Urothelium cell line (cell line): ENCODE data around the gene MPC1.
"Not testable (repeated sequence)": the region's sequence is repeated elsewhere in the genome, so short reads cannot be mapped to it uniquely, and the experiment has no call there.

ENCODE experiments used
- DNase-seq: peaks from one replicate; pipeline ENCODE4 v3.0.0; 2011; ENCODE audit warnings: low spot score, mixed read lengths
- FAIRE-seq: peaks from 2 replicates; lab custom pipeline; 2011; peaks lifted over from hg19 to GRCh38; lab: Jason Lieb, UNC

The MPC1 gene

GRCh38 chr6:166348305-166348949, 34.3 kb downstream of the MPC1 start:
- no peak for DNase-seq
- FAIRE-seq, result peak; percentile 37

- FAIRE-seq (no peak), DNase-seq (no peak)
Measured at GRCh38 chr6:166346965-166347364, 35.8 kb downstream of the MPC1 start.

GRCh38 chr6:166346449-166346848, 36.3 kb downstream of the MPC1 start:
- no peak for DNase-seq
- no peak for FAIRE-seq

GRCh38 chr6:166345672-166346071, 37.1 kb downstream of the MPC1 start:
- not testable (repeated sequence) for DNase-seq, FAIRE-seq

GRCh38 chr6:166344921-166345320, 37.8 kb downstream of the MPC1 start:
- FAIRE-seq, DNase-seq: not testable (repeated sequence)

GRCh38 chr6:166344240-166344639, 38.5 kb downstream of the MPC1 start:
- no peak for DNase-seq
- FAIRE-seq, result no peak

GRCh38 chr6:166343150-166343487, 39.6 kb downstream of the MPC1 start:
- FAIRE-seq, result no peak
- no peak for DNase-seq

- DNase-seq (peak; percentile 92), FAIRE-seq (peak; percentile 74)
Measured at GRCh38 chr6:166342349-166343149, 40.2 kb downstream of the MPC1 start, which contains the start of gene SFT2D1. TSS of gene SFT2D1 (minus strand) at chr6:166342545. CDS start at chr6:166342481, 64 bp downstream.

- FAIRE-seq (no peak), DNase-seq (no peak)
Measured at GRCh38 chr6:166341977-166342348, 40.8 kb downstream of the MPC1 start.

- FAIRE-seq (no peak), DNase-seq (no peak)
Measured at GRCh38 chr6:166341464-166341863, 41.3 kb downstream of the MPC1 start.

- FAIRE-seq (no peak), DNase-seq (no peak)
Measured at GRCh38 chr6:166338854-166339253, 43.9 kb downstream of the MPC1 start.

GRCh38 chr6:166336847-166337246, 45.9 kb downstream of the MPC1 start:
- no peak for DNase-seq
- no peak for FAIRE-seq

- DNase-seq (no peak), FAIRE-seq (no peak)
Measured at GRCh38 chr6:166335378-166336302, 47.1 kb downstream of the MPC1 start.

- DNase-seq (no peak), FAIRE-seq (no peak)
Measured at GRCh38 chr6:166334878-166335277, 47.9 kb downstream of the MPC1 start.

GRCh38 chr6:166333172-166333995, 49.4 kb downstream of the MPC1 start:
- DNase-seq (no peak), FAIRE-seq (no peak)

GRCh38 chr6:166331503-166332415, 51.0 kb downstream of the MPC1 start:
- FAIRE-seq (no peak), DNase-seq (no peak)

GRCh38 chr6:166330612-166331011, 52.1 kb downstream of the MPC1 start:
- FAIRE-seq (no peak), DNase-seq (no peak)

- DNase-seq (no peak), FAIRE-seq (no peak)
Measured at GRCh38 chr6:166325383-166326042, 57.2 kb downstream of the MPC1 start.

GRCh38 chr6:166323395-166323794, 59.3 kb downstream of the MPC1 start:
- no peak for DNase-seq
- no peak for FAIRE-seq
